K562 (cell line): ENCODE data around the gene ATXN7L1.

ENCODE experiments used
- CBFB ChIP-seq: sonication (generic); formaldehyde crosslinking; IDR thresholded peaks from 2 replicates; pipeline ENCODE4 v1.4.0; 2020; ENCODE audit warnings: mild to moderate bottlenecking, missing genetic modification reagents
- CREB5 ChIP-seq: fragments of 250-450 bp; sonication (Bioruptor Pico); IDR thresholded peaks from 2 replicates; pipeline ENCODE4 v1.5.0; 2020; ENCODE audit warnings: mild to moderate bottlenecking
- NR0B1 ChIP-seq: fragments of 450-650 bp; IDR thresholded peaks from one replicate; pipeline ENCODE4 v1.6.1; 2018; ENCODE audit warnings: mild to moderate bottlenecking, moderate library complexity; ENCODE audit not compliant: partially characterized antibody
- PTBP1 ChIP-seq: fragments of 200-400 bp; formaldehyde crosslinking; IDR thresholded peaks from 2 replicates; pipeline ENCODE4 v1.6.1; 2017; ENCODE audit warnings: low read depth, low read length
- SMARCA5 ChIP-seq: fragments of 450-650 bp; IDR thresholded peaks from 2 replicates; pipeline ENCODE4 v1.6.1; 2016
- ZFX ChIP-seq: sonication (generic); formaldehyde crosslinking; IDR thresholded peaks from 2 replicates; pipeline ENCODE4 v1.8.0; 2022; ENCODE audit warnings: mild to moderate bottlenecking, missing genetic modification reagents, moderate library complexity
- ZNF143 ChIP-seq: sonication (generic); formaldehyde crosslinking; IDR thresholded peaks from 2 replicates; pipeline ENCODE4 v1.9.0; 2022; ENCODE audit warnings: mild to moderate bottlenecking, missing genetic modification reagents
- ZNF274 ChIP-seq: IDR thresholded peaks from 2 replicates; pipeline ENCODE4 v1.6.1; 2011; ENCODE audit warnings: low read depth, mild to moderate bottlenecking, low read length, moderate library complexity, borderline replicate concordance
- ZNF764 ChIP-seq: fragments of 250-450 bp; sonication (Bioruptor Pico); IDR thresholded peaks from 2 replicates; pipeline ENCODE4 v1.4.0; 2020; ENCODE audit warnings: low read depth, mild to moderate bottlenecking, moderate library complexity

GRCh38 chr7:105831824-105832535 lies 44.4 kb downstream of the ATXN7L1 start:
- no peak for TF ChIP-seq ZNF274
- no peak for TF ChIP-seq NR0B1
- no peak for TF ChIP-seq SMARCA5
- no peak for TF ChIP-seq ZNF143 (CRISPR knock-in tag)
- TF ChIP-seq ZNF764 (CRISPR knock-in tag): no peak
- TF ChIP-seq CREB5: no peak
- no peak for TF ChIP-seq PTBP1
- TF ChIP-seq ZFX (CRISPR knock-in tag): no peak
- TF ChIP-seq CBFB (CRISPR knock-in tag): no peak
